Measurements from ENCODE around the gene SHTN1.

The SHTN1 gene

DNA sequence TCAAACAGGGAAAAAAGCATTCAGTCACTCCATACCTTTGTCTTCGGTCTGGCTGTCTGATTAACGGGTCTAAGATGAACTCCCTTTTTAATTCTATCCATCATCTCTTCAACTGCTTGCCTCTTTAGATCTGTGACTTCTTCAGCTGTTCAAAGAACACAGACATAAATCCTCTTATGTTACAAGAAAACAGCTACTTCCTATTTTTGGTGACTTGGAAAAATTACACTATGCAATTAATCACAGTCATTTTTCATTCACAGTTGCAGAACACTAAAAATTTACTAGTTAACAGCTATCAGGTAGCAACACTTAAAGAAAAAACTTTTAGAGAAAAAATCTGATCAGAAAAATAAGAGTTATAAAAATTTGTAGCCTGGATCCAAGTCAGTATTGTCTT, 89.6 kb downstream of the SHTN1 start:
- no peak for DNase-seq (ENCODE audit: low spot score)

DNA sequence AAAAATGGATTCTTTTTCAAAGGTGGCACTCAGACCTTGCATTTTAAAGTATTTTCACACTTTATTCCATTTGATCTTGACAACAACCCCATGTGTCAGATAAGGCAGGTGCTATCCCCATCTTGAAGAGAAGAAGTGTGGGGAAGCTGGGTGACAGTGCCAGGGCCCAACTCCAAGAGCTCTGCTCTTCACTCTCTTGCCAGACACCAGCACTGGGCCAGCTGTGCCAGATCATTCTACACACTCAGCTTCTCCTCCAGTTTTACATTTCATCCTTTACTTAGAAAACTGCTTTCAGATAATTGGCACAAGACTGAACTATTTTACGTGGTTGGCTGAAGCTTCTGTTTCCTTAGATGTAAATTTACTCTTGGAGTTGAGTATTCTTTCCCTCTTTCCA, 91.3 kb downstream of the SHTN1 start:
- DNase-seq (ENCODE audit: low spot score), result no peak

DNA sequence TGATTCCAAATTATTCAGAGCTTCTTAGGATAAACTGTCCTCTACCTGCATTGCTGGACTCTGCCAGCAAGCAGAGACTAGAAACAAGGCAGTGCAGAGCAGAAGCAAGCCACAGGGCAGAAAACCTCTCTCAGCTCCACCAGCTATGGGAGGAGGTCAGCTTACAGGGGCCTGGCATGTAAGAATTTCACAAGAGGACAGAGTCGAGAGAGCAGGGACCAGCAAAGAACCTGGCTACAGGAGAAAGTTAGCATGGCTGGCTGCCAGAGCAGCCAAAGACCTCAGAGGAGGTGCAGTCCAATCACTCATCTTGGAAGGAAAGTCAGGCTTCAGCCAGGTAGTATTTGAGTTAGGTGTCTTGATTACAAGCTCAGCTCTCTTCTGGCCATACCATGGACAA, 92.8 kb downstream of the SHTN1 start:
- no peak for DNase-seq (ENCODE audit: low spot score)

DNA sequence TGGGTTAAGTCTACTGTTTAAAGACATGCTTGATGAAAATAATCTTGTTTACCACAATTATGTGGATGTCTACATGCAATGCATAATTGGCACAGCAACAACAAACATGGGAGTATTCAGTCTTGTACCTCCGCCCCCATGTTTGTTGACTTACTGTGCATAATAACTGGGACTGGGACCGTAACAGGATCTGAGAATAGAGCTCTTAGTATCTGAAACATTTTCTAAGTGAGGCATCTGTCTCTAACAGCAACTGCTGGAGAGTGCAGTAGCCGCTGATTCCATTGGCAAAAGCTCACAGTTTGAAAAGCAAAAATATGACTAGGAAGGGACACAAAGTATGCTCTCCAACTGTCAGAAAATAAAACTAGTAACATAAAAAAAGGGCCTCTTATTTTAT, 94.1 kb downstream of the SHTN1 start:
- no peak for DNase-seq (ENCODE audit: low spot score)

DNA sequence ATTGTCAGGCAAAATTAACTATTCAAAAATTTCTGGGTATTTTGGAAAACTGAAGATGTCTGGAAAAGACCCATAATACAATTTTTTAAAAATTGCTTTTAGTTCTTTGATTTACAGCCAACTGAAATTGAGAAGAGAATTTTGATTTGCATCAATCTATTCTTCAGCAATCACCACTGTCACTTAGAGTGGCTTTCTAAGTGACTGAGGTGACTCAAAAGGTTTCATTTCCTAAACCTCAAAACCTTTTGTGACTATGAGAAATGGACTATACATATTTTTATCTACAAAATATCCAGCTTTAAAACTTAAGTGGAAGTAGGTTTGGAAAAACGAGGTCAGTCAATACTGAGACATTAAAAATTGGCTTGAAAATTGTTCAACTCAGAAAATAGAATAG, 95.7 kb downstream of the SHTN1 start:
- no peak for DNase-seq (ENCODE audit: low spot score)

DNA sequence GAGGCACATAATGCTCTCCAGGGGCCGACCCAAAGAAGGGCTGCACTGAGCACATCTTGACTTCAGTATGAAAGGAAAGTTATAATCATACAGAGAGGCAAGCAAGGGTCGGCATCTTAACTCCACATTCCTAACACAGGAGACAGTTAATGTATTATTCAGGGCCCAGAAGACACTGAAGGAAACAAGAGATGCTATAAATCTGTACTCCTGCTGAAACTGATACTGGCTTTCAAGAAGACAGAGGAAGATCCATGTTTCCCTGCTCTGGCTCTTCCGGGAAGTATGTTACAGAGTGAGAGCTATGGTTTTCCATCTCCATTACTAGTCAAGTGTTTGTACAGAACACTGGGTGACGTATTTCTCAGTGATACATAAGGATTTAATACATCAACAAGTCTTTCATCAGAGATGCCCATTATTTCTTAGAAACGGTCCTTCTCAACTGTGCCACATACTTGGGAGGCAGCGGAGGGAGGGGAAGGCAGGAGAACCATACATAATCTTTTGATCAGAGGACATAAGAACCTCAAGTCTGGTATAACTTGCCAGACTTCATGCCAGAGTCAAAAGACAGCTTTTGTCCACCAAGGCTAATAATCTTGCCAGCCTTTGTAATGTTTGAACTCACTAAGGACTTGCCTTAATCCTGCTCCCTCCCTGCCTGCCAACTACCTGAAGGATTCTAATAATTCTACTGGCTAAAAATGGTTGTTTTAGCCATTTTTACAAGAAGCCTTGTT, 97.6 kb downstream of the SHTN1 start:
- DNase-seq (ENCODE audit: low spot score), result no peak

DNA sequence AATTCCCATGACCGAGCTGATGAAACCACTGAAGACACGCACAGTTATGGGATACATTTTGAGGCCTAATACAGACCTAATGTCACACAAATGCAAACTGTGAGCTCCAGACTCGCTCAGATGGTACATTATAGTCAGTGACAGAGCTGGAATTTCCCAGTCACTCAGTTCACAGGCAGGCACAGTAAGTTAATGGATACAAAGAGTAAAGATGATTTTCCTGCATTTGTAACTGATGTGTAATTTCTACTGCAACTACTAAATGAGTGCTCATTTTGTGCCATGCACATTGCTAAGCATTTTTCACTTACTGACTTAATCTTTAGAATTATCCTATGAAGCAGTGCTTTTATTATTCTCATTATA, 99.2 kb downstream of the SHTN1 start:
- no peak for DNase-seq (ENCODE audit: low spot score)

DNA sequence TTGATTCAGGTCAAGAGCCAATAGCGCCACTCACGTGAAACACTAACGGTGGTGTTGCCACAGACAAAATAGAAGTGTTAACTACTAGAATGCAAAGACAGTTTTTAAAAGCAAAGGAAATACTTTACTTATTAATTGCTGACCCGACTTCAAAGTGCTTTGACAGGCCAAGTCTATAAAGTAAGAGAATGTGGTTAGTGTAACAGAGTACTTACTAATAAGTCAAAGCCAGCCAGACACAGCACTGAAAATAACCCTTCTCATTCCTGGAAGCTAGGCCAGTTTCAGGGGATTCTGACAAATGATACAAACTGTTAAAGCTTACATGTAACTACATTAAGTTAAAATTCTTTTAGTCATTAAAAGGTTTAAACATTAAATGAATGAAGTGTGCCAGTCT, 105.4 kb downstream of the SHTN1 start:
- DNase-seq (ENCODE audit: low spot score), result no peak

DNA sequence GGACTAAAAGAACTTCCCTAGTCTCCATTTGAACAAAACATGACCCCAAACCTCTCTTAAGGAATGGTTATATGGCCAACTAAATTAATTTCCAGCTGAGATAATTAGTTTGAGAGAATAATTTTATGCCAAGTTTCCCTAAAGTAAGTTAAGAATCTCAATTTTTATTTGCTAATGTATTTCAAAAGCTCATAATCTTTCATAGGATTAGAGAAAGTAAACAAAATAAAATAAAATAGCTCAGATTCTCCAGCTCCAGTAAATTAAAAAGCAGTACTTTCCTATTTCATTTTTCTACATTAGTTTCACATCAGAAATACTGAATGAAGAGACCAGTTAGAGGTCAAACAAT, 111.3 kb downstream of the SHTN1 start:
- DNase-seq (ENCODE audit: low spot score), result no peak

DNA sequence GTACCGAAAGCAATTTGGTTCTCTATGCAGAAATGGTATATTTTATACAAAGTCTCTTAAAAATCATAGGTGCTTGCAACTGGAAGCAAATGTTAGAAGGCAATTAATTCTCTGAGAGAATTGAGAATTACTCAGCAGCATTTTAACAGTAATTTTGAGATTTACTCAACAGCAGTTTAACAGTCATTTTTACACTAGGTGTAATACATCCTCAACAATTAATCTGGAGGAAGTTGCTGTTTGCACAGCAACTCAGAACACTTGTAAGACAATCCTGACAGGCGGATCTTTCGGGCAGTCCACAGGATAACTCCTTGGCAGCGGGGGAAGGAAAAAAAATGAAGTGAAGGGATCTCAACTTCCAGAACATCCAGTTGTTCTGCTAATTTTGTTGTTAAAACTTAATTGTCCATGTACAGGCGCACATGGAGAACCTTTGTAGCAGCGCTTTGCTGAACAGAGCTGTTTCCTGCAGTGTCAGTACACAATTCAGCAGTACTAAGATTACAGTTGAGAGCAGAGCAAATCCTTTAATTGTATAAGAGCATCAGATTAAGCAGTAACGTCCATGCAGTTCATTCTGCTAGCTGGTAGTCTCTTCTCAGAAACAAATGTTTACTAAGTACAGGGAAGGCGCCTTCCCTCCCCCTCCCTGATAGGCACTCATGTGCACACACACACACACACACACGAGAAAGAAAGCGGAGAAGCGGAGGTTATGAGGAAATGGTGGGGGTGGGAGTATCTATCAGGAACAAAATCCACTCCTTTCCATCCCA, 111.9 kb downstream of the SHTN1 start:
- DNase-seq (ENCODE audit: low spot score), result no peak

DNA sequence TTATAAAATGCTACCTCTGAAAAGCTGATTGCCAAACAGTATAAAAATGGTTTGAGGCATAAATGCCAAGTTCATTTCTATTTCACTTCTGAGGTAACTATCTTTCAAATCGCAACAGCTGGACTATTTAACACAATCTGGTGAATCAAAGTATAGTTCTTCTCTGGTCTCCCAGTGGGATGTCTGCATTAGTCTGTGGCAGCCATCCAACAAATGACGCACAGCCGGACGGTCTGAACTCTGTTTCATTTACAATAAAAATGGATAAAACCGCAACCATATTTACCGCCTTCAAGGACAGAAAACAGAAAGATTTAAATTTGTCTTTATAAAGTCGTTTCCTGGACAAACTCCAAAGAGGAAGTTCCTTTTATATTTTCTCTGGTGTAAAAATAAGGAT, 113.8 kb downstream of the SHTN1 start:
- no peak for DNase-seq (ENCODE audit: low spot score)

DNA sequence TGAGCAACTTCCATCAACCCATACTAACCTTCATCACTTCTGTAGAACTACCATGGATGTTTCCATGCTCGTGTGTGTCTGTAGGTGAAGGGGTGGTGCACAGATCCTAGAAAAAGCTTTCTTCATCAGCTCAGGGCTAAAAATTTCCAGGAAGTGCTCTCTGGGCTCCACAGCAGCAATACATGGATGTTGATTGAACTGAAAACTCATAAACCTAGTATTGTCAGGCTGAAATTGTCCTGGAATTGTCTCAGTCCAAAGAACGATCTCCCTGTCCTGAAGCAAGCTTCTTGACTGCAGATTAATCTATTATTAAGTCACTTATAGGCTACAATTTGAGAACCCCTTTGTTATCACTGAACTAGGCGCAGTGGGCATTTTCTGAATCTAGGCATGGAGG, 115.9 kb downstream of the SHTN1 start:
- DNase-seq (ENCODE audit: low spot score), result no peak

DNA sequence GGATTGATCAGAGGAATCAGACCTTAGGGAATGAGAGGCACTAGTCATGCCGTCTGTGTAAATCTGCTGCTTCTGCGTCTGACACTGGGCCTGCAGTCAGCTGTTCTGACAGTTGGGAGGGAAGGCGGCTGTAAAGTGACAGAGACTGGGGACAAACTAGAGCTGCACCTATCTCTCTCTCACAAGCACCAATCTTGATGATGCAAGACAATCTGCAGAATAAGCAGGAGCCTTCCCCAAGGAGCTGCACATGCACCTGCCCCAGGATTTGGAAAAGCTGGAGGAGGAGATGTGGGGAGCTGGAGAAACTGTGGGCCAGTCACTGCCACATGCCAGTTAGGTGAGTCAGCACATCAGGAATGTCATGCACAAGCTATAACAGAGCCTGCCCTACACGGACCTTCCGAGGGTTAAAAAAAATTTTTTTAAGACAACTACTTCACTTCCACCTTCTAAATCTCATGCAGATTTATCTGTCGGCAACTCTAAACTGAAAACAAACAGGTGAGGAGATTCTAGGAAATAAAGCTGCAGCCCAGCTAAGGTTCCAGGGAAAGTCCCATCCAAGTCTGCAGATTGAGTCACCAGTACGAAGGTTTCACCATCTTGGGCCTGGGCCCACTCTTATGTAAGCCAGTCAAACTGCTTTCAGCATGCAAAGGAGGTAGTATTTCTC, 116.5 kb downstream of the SHTN1 start:
- no peak for DNase-seq (ENCODE audit: low spot score)

DNA sequence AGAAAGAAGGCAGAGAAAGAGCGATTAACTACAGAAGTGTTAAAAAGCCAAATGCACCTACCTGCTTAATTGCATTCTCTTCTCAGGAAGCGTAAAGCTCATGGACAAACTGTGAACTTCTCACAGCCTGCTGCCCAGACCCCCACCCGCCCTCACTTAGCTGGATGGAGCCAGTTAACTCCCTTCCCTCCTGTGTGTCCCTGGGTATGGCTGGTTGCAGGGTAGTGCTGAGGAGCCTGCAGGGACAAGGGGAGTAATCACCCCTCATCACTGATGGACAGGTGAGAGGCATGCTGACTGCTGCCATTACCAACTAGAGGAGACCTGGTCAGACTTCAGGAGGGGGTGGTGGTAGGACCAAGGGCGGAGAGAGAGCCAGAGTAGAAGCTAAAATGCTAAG, 118.2 kb downstream of the SHTN1 start:
- DNase-seq (ENCODE audit: low spot score), result no peak

DNA sequence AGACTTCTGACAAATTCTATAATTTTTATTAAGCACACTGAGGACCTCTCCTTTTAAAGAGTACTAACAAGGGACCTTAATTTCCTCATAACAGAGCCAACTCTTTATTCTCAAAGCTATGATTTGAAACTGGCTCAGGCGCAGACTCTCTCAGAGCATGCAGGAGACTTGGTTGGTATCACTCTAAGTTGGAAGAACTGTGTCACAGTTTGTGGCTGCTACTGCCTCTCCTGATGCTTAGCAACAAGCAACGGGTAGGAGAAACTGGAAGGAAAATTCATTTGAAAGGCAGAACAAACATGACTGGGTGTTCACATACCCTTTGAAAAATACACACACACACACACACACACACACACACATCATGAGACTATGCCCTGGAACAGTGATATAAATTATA, 122.3 kb downstream of the SHTN1 start:
- DNase-seq (ENCODE audit: low spot score), result no peak

DNA sequence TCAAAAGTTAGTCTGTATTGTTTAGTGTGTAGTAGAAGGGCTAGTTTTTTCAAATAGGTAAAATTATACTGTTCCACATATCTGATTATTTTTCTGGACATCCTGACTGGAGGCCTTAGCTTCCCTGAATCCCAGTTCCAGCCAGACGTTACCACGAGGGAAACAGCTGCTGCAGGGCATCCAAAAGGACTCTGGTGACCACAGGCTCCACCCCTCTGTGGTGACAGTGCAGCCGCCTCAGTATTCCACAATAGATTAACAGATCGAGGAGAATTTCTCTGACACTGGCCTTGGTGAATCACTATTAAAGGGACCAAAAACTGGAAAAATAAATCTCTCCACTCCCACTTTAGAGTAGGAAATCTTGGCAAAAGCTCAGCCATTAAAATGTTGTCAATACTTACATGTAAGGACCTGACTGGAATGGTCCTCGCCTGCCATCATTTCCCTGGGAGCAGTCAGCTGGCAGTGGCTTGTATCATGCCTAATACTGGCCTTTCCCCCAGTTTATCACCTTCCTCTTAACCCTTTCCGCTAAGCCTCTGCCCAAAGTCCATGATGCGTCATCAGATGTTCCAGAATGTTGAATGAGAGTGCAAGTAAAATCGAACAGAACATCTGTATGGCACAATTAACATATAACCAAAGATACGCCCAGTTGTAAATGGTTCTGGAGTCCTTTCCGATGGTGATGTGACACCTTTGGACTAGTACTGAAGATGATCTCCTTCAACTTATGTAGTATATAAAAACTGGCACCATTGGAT, 124.1 kb downstream of the SHTN1 start:
- DNase-seq (ENCODE audit: low spot score), result no peak

DNA sequence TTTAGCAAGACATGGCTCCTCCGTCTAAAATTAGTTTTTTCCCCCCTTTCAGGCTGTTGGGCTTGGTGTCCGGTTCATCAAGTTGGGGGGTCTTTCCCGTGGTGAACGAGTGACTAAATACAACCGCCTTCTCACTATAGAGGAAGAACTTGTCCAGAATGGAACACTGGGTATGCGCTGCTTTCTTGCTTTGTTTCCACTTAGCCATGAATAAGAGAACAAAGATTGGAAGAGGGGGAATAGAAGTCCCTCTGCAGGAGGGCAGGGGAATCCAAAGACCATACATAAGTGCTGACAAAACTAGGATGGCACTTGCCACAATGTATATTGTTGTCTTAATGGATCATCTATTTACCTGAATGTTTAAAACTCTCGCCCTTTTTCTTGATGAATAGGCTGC, 125.2 kb downstream of the SHTN1 start:
- DNase-seq (ENCODE audit: low spot score), result no peak

DNA sequence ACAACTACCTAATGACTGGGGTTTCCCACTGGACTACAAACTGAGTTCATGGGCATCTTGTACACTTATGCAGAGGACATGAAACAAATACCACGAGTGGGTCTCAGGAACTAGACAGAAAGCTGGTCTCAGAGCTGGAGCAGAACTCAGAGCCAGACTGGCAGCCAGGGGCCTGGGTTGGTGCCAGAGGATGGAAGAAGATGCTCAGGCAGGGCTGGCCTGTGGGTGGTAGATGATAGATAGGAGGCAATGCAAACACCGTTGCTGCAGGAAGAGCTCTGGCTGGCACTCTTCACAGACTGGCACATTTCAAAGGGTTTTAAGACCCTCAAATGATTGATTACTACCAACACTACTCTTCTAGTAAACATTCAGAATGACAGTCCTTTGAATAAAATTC, 126.9 kb downstream of the SHTN1 start:
- DNase-seq (ENCODE audit: low spot score), result no peak

DNA sequence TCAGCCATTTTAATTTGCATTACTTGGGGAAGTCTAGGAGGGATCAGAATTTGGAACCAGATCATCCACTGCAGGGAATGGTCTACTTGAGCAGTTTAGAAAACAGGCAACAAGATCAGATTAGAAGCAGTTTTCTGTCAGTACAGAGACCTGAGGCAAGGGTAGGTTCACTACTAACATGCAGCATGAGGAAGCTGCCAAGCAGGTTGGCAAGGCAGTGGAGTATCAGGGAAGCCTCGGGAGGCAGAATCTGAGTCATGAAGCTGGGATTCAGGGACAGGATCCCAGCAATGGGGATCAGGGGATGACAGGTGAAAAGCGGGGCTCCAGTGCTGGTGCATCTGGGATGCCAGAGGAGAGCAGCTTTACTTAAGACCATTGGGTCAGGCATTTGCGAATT, 127.6 kb downstream of the SHTN1 start:
- DNase-seq (ENCODE audit: low spot score), result no peak

DNA sequence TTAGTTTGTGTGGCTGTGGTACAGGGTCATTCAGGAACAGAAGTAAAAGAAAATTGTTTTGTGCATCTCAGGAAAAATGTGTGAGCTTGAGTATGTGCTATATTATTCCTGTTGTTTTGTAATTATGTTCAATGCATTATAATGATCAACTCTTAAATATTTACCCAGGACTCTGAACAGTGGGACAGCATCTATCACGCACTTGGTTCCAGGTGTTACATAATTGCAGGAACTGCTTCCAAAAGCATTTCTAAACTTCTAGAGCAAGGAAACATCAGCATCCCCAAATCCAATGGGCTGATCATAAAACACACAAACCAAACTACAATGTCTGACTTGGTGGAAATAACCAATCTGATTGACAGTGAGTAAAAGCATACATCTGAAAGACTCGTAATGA, 129.1 kb downstream of the SHTN1 start:
- no peak for DNase-seq (ENCODE audit: low spot score)

DNA sequence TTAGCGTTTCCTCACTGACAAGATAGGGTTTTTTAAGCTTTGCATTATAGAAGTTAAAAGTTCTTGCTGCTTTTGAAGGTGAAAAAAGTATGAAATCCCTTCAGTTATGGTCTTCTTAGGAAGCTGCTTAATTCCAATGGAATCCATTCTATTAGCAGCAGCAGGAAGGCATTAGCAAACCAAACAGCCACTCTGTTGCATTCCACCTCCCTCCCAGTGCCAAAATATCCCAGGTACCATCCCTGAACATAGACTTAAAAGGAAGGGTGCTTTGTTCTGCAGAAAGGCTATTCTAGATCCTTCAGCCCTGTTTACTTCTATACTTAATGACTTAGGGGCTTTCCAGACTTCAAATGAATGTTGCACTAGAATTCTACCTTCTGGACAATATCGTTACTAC, 131.9 kb downstream of the SHTN1 start:
- DNase-seq (ENCODE audit: low spot score), result no peak

DNA sequence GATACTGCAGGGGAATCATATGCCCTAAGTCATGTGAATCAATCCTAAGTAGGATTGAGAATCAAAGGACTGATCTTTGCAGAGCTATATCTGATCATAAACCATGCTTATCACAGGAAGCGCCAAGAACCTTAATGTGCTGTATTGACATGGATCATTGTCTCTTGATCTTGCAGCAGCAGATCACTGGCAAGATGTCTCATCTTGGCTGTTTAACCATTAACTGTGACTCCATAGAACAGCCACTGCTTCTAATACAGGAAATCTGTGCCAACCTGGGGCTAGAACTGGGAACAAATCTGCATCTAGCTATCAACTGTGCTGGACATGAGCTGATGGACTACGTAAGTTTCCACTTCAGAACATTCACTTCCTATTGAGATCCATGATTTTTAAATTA, 134.0 kb downstream of the SHTN1 start:
- no peak for DNase-seq (ENCODE audit: low spot score)

DNA sequence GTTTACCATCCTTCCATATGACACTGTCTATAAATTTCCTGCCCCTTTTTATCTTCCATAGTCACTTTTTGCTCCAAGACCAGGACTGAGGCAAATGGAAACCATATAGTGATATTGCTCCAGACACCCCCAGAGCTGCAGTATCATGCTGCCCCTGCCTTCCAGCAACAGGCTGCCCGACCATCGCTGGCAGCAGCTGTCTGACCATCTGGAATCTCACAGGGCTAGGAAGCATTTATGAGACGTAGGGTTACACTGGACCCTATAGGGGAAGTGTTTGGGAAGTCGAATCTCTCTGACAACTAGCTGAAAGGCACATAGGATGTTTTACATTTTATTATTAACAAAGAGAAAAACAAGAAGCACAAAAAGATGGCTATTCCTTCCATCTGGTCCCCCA, 136.3 kb downstream of the SHTN1 start:
- DNase-seq (ENCODE audit: low spot score), result no peak

All from ecto neural progenitor cell (in vitro differentiated cells).